HCT116 (cell line): Measurements from ENCODE around the gene VIT. TPM values are rescaled to one million over a fixed set of nuclear protein-coding genes. Genes with fewer than 3 reads are reported as not detected.
A peak's percentile ranks its signal among the peaks of the same experiment; 100 is the strongest.

Source experiments
- ATAC-seq: fragments of 200-7000 bp; cut with Tn5 transposase; 2 replicates; pipeline ENCODE4 v1.9.1; 2020; ENCODE audit warnings: mild to moderate bottlenecking, moderate library complexity
- BruUV-seq: library from RNA; stranded (reverse); fragments of 400-500 nt; replicated peaks from 2 replicates; lab custom pipeline; 2021; lab: Mats Ljungman, UMichigan
- CTCF ChIA-PET: fragments of 300-600 bp; sonication (Branson Sonifier 250); formaldehyde crosslinking; loops from one replicate; lab custom pipeline; 2021; ENCODE audit warnings: antibody characterized with exemption; lab: Charles Lee
- POLR2A ChIA-PET: fragments of 300-600, 350-600 bp; sonication (Branson Sonifier 250); formaldehyde crosslinking; loops from one replicate; lab custom pipeline; 2021; ENCODE audit warnings: antibody characterized with exemption; lab: Charles Lee
- RAD21 ChIA-PET, 2 experiments: fragments of 300-600 bp; sonication (Branson Sonifier 250); formaldehyde crosslinking; loops; one replicate each; lab custom pipeline; 2023; ENCODE audit warnings: low total read pairs in 2 of 2; ENCODE audit not compliant: uncharacterized antibody in 2 of 2, unreplicated experiment in 2 of 2, low non-redundant PET in 1 of 2; lab: Charles Lee
- DNase-seq: peaks from one replicate; pipeline ENCODE4 v3.0.0-alpha.2; 2010; ENCODE audit warnings: low read depth, low spot score
- H2AFZ ChIP-seq: fragments of 200-600 bp; shearing (Covaris generic), sonication (generic); 2 replicates; pipeline ENCODE4 v1.6.1; 2017; ENCODE audit warnings: low read depth, mixed run types, mixed read lengths, antibody characterized with exemption, low read length; ENCODE audit not compliant: poor library complexity, severe bottlenecking
- H3K27ac ChIP-seq: 2 replicates; pipeline ENCODE4 v1.5.1; 2012; ENCODE audit warnings: low read depth, low read length
- H3K27me3 ChIP-seq: fragments of 200-600 bp; sonication (generic); 2 replicates; pipeline ENCODE4 v1.6.1; 2016; ENCODE audit warnings: mixed run types, low read length, mixed read lengths; ENCODE audit not compliant: insufficient read depth
- H3K36me3 ChIP-seq, 2 experiments: fragments of 200-500 bp in 1 of 2; fragments of 200-600 bp in 1 of 2; sonication (Bioruptor generic) in 1 of 2; sonication (generic) in 1 of 2; 2 replicates each; pipeline versions ENCODE4 v1.5.1 to v1.6.1; 2014 to 2016; ENCODE audit warnings: low read length in 2 of 2, inconsistent platforms in 1 of 2, mixed read lengths in 1 of 2, mixed run types in 1 of 2; ENCODE audit not compliant: insufficient read depth in 2 of 2, control insufficient read depth in 1 of 2
- H3K4me1 ChIP-seq, 2 experiments: fragments of 200-600 bp in 1 of 2; sonication (generic) in 1 of 2; 2 replicates each; pipeline versions ENCODE4 v1.5.1 to v1.6.1; 2012 to 2017; ENCODE audit warnings: low read length in 2 of 2, inconsistent platforms in 1 of 2, mild to moderate bottlenecking in 1 of 2, mixed read lengths in 1 of 2, mixed run types in 1 of 2, moderate library complexity in 1 of 2; ENCODE audit not compliant: insufficient read depth in 2 of 2, control insufficient read depth in 1 of 2
- H3K4me2 ChIP-seq: fragments of 200-600 bp; sonication (generic); 2 replicates; pipeline ENCODE4 v1.6.1; 2017; ENCODE audit warnings: mixed run types, low read length, mixed read lengths
- H3K4me3 ChIP-seq, 2 experiments: fragments of 200-600 bp in 1 of 2; sonication (generic) in 1 of 2; replicated peaks in 1 of 2; 2 replicates each; pipeline ENCODE4 v1.5.1; 2011 to 2016; ENCODE audit warnings: low read length in 2 of 2, control low read depth in 1 of 2, low read depth in 1 of 2, mild to moderate bottlenecking in 1 of 2, mixed read lengths in 1 of 2, mixed run types in 1 of 2
- H3K79me2 ChIP-seq: fragments of 200-600 bp; sonication (generic); 2 replicates; pipeline ENCODE4 v1.6.1; 2017; ENCODE audit warnings: mild to moderate bottlenecking, mixed run types, low read length, moderate library complexity, mixed read lengths; ENCODE audit not compliant: insufficient read depth
- H3K9ac ChIP-seq: fragments of 200-600 bp; sonication (generic); 2 replicates; pipeline ENCODE4 v1.6.1; 2016; ENCODE audit warnings: low read length, mixed read lengths
- H3K9me2 ChIP-seq: fragments of 200-600 bp; sonication (generic), shearing (Covaris generic); 2 replicates; pipeline ENCODE4 v1.6.1; 2017; ENCODE audit warnings: mixed run types, mild to moderate bottlenecking, moderate library complexity; ENCODE audit not compliant: insufficient read depth
- H3K9me3 ChIP-seq, 2 experiments: fragments of 200-500 bp in 1 of 2; fragments of 200-600 bp in 1 of 2; sonication (Bioruptor generic) in 1 of 2; sonication (generic) in 1 of 2; 2 replicates each; pipeline ENCODE4 v1.6.1; 2014 to 2017; ENCODE audit warnings: low read length in 2 of 2, mixed read lengths in 2 of 2, inconsistent platforms in 1 of 2, low read depth in 1 of 2, mild to moderate bottlenecking in 1 of 2, mixed run types in 1 of 2, moderate library complexity in 1 of 2; ENCODE audit not compliant: control insufficient read depth in 1 of 2, insufficient read depth in 1 of 2
- H4K20me1 ChIP-seq: fragments of 200-600 bp; sonication (generic), shearing (Covaris generic); 2 replicates; pipeline ENCODE4 v1.6.1; 2017; ENCODE audit warnings: mixed run types, mild to moderate bottlenecking, moderate library complexity; ENCODE audit not compliant: insufficient read depth
- CEBPB ChIP-seq: IDR thresholded peaks from 2 replicates; pipeline ENCODE4 v1.6.1; 2012; ENCODE audit warnings: low read depth
- MAX ChIP-seq: IDR thresholded peaks from 2 replicates; pipeline ENCODE4 v1.6.1; 2012
- POLR2AphosphoS5 ChIP-seq: IDR thresholded peaks from 2 replicates; pipeline ENCODE4 v1.6.1; 2011; ENCODE audit warnings: mild to moderate bottlenecking, low read depth, low read length, moderate library complexity
- SRF ChIP-seq: IDR thresholded peaks from 2 replicates; pipeline ENCODE4 v1.6.1; 2012; ENCODE audit warnings: low read depth
- TCF7L2 ChIP-seq: IDR thresholded peaks from 2 replicates; pipeline ENCODE4 v1.7.0; 2011; ENCODE audit warnings: borderline replicate concordance, inconsistent platforms; ENCODE audit not compliant: insufficient read depth, insufficient read length; ENCODE audit errors: extremely low read depth
- YY1 ChIP-seq: IDR thresholded peaks from 2 replicates; pipeline ENCODE4 v1.6.1; 2011; ENCODE audit warnings: low read length, low read depth, moderate library complexity, mild to moderate bottlenecking; ENCODE audit not compliant: insufficient replicate concordance; ENCODE audit errors: extremely low read depth
- intact Hi-C: fragments of 100-400 bp; cut with micrococcal nuclease; formaldehyde crosslinking; loops from 2 replicates; pipeline ENCODE4 v1.10.0; 2022
- total RNA-seq: library from RNA; stranded (reverse); gene quantifications from one replicate; pipeline ENCODE4 v1.2.1, GENCODE V29; 2021; ENCODE audit not compliant: unreplicated experiment
- TF ChIP-seq, protein P1 (sequence below): IDR thresholded peaks from 2 replicates; pipeline ENCODE4 v1.6.1; 2011; ENCODE audit warnings: mild to moderate bottlenecking, low read length, moderate library complexity; ENCODE audit not compliant: insufficient replicate concordance; ENCODE audit errors: extremely low read depth

Gene VIT
- total RNA-seq, 1 experiment from 2014 or later = not detected

GRCh38 chr2:36657703-36658102, 38.8 kb upstream of the VIT start:
- ChIA-PET CTCF (no interaction called here), POLR2A (no interaction called here), RAD21 (no interaction called here)
- Histone ChIP-seq H3K4me1 (peaks cover 0 to 28% of the 10 kb centered on the region in 2 experiments; a peak in 1 of 4 replicates), H3K79me2 (no peaks in the 10 kb centered on the region), H3K36me3 (no peaks in the 10 kb centered on the region), H2AFZ (no peak overlapping the region), H3K4me2 (no peak overlapping the region), H3K9me2 (no peaks in the 10 kb centered on the region), H3K4me3 (no peak overlapping the region), H3K27me3 (no peaks in the 10 kb centered on the region), H3K9ac (no peak overlapping the region), H4K20me1 (no peaks in the 10 kb centered on the region), H3K27ac (no peak overlapping the region), H3K9me3 (no peaks in the 10 kb centered on the region)
- no peak for TF ChIP-seq SRF
- TF ChIP-seq, protein P1, sequence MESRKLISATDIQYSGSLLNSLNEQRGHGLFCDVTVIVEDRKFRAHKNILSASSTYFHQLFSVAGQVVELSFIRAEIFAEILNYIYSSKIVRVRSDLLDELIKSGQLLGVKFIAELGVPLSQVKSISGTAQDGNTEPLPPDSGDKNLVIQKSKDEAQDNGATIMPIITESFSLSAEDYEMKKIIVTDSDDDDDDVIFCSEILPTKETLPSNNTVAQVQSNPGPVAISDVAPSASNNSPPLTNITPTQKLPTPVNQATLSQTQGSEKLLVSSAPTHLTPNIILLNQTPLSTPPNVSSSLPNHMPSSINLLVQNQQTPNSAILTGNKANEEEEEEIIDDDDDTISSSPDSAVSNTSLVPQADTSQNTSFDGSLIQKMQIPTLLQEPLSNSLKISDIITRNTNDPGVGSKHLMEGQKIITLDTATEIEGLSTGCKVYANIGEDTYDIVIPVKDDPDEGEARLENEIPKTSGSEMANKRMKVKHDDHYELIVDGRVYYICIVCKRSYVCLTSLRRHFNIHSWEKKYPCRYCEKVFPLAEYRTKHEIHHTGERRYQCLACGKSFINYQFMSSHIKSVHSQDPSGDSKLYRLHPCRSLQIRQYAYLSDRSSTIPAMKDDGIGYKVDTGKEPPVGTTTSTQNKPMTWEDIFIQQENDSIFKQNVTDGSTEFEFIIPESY = no peak
- TF ChIP-seq CEBPB = no peak
- TF ChIP-seq MAX = no peak
- no peak for TF ChIP-seq POLR2AphosphoS5
- ATAC-seq (no peak; the same call in 1 of the 2 replicates), DNase-seq (no peak)
- BruUV-seq = no TSS peak
- intact Hi-C loops = no loop called here

DNA sequence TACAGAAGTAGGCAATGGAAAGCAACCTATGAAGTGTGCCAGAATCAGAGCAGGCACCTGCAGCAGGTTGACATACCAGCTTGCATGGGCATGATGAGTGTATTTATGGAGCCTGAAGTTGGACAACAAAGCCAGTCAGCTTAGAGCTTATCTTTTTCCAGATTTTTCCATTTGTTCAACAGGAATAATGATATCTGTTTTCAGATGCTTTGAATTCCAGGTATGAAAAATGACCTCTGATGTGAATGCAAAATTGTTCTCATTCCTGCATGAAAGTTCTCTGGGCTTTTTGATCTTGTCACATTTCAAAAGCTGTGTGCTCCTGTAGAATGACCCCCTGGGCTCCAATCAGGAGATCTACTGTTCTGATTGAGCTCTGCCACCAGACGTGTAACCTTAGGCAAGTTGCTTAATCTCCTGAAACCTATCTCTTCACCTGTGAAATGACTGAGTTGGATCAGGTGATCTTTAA, 38.2 kb upstream of the VIT start:
- ChIA-PET CTCF (no interaction called here), POLR2A (interaction anchor here (1.4 kb wide), 1 partner anchor 8 kb away, joined by 10 read pairs; no protein-coding TSS in a partner anchor), RAD21 (no interaction called here)
- Histone ChIP-seq H3K27ac (no peak overlapping the region), H4K20me1 (no peaks in the 10 kb centered on the region), H3K79me2 (no peaks in the 10 kb centered on the region), H2AFZ (no peak overlapping the region), H3K4me1 (peaks cover 0 to 28% of the 10 kb centered on the region in 2 experiments; a peak in 1 of 4 replicates), H3K4me2 (no peak overlapping the region), H3K4me3 (no peak overlapping the region), H3K9me3 (no peaks in the 10 kb centered on the region), H3K36me3 (no peaks in the 10 kb centered on the region), H3K9ac (no peak overlapping the region), H3K9me2 (no peaks in the 10 kb centered on the region), H3K27me3 (no peaks in the 10 kb centered on the region)
- DNase-seq = no peak
- no peak; the same call in 1 of the 2 replicates for ATAC-seq
- BruUV-seq = no TSS peak
- TF ChIP-seq YY1 = no peak
- peak; percentile 37 for TF ChIP-seq TCF7L2
- intact Hi-C loops = no loop called here
